SH-SY5Y (cell line): Measurements from ENCODE around the gene UNC5C.

Source experiments
- GATA2 ChIP-seq: IDR thresholded peaks from 2 replicates; pipeline ENCODE4 v1.6.1; 2011; ENCODE audit warnings: mild to moderate bottlenecking, low read depth, low read length
- GATA3 ChIP-seq: IDR thresholded peaks from 2 replicates; pipeline ENCODE4 v1.6.1; 2011; ENCODE audit warnings: low read depth, mild to moderate bottlenecking, low read length, moderate library complexity

- TF ChIP-seq GATA3, result no peak
- no peak; the same call in 1 of the 2 replicates for TF ChIP-seq GATA2
These were observed 707 bp upstream of the UNC5C start for GRCh38 chr4:95549246-95550114.
